ENCODE data around the gene DEFB118.
"Not testable (repeated sequence)": the region's sequence is repeated elsewhere in the genome, so short reads cannot be mapped to it uniquely, and the experiment has no call there.

Gene DEFB118

GRCh38 chr20:31368301-31368700, at the start of gene DEFB118:
TSS of gene DEFB118 (plus strand) at chr20:31368601. CDS start at chr20:31368651, 50 bp downstream.
- no peak for DNase-seq

GRCh38 chr20:31322504-31322903, 45.9 kb upstream of the DEFB118 start:
- DNase-seq, result no peak

GRCh38 chr20:31330893-31331292, 37.5 kb upstream of the DEFB118 start:
- no peak for DNase-seq

GRCh38 chr20:31341470-31341869, 26.9 kb upstream of the DEFB118 start:
- no peak for DNase-seq

DNA sequence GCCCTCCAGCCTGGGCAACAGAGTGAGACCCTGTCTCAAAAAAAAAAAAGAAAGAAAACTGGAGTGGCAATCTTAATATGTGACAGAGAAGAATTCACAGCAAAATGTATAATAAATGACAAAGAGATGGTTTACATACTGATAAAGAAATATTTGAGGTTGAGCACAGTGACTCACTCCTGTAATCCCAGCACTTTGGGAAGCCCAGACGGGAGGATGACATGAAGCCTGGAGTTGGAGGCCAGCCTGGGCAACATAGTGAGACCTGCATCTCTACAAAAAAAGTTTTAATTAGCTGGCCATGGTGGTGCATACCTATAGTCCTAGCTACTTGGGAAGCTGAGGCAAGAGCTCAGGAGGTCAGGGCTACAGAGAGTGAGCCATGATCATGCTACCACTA, 12.4 kb upstream of the DEFB118 start:
- DNase-seq, result no peak

DNA sequence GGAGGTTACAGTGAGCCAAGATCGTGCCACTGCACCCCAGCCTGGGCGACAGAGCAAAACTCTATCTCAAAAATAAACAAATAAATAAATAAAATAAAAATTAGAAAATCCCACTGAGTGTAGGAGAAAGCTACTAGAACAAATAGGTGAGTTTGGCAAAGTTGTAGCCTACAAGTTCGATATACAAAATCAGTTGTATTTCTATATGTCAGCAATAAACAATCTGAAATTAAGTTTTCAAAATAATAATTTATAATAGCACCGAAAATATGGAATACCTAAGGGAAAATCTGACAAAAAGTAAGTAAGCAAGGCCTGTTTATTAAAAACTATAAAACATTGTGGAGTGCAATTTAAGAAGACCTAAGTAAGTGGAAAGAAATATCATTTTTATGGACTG, 5.1 kb upstream of the DEFB118 start:
- no peak for DNase-seq

GRCh38 chr20:31364272-31364671, 4.1 kb upstream of the DEFB118 start:
- DNase-seq, result not testable (repeated sequence)

- no peak for DNase-seq
Observed at GRCh38 chr20:31374346-31374745, 5.9 kb downstream of the DEFB118 start.

DNA sequence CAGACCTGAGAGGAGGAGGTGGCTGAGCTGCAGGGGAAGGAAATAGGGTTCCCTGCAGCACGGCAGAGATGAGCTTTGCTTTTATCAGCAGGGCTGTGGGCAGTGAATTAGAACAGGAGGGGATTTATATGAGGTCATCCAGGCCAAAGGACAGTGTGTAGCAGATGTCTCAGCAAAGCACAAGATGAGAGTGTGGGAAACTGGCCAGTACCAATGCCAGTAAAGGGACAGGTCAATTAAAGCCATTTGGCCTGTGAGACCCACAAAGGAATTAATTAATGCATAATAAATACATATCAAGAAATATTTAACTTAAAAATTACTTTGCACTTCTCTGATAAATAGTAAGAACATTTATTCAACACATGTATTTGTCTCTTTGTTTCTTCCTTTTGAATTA, 22.1 kb downstream of the DEFB118 start, which contains the start of gene DEFB119:
TSS of gene DEFB119 (minus strand) at position 101 of the 400 bp plus-strand sequence. CDS start 107 bp downstream, outside the sequence.
- no peak for DNase-seq

DNA sequence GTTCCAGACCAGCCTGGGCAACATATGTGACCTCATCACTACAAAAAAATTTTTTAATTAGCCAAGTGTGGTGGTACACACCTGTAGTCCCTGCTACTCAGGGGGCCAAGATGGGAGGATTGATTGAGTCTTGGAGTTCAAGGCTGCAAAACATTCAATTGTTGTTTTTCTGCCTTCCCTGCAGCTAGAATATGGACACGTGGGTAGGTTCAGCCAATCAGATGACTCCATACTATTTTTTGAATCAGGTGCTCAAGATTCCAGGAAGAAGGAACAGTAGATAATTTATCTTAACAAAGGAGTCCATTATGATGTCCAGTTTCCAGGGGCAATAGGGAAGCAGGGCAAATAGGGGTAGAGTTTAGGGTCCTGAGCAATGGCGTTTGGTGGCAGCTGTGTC, 24.4 kb downstream of the DEFB118 start:
- no peak for DNase-seq

- DNase-seq, result no peak
Observed at GRCh38 chr20:31394900-31395299, 26.5 kb downstream of the DEFB118 start.

- DNase-seq, result no peak
Observed at GRCh38 chr20:31403886-31404285, 35.5 kb downstream of the DEFB118 start.

DNA sequence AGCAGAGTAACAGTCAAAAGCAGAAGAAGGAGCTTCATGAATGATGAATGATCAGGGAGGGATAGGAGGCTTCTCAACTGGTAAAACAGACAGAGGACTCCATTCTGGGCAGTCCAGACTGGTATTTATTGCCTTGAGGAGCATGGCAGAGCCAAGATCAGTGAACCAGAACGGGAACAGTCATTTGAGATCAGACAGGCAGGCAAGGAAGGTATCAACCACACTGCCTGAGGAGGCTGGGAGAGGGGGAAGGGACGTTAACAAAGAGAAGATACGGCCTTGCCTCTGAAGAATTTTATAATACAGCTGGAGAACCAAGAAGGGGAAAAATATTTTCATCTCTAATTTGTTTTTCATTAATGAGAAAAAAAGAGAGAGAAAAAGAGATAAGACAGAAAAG, 37.7 kb downstream of the DEFB118 start, which contains the start of gene DEFB121:
TSS of gene DEFB121 (minus strand) at position 101 of the 400 bp plus-strand sequence. CDS start at position 38, 63 bp downstream.
- no peak for DNase-seq

DNA sequence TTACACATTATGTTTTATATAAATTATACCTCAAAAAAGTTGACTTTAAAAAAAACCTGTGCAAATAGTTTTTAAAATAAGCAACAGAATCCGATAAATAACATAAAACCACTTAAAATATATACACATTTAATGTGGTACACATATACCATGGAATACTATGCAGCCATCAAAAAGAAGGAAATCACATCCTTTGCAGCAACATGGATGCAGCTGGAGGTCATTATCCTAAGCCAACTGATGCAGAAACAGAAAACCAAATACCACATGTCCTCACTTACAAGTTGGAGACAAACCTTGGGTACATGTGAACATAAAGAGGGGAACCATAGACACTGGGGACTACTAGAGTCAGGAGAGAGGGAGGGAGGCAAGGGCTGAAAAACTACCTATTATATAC, 41.6 kb downstream of the DEFB118 start:
- DNase-seq, result no peak

- no peak for DNase-seq
Observed at GRCh38 chr20:31414381-31414780, 46.0 kb downstream of the DEFB118 start.

DNA sequence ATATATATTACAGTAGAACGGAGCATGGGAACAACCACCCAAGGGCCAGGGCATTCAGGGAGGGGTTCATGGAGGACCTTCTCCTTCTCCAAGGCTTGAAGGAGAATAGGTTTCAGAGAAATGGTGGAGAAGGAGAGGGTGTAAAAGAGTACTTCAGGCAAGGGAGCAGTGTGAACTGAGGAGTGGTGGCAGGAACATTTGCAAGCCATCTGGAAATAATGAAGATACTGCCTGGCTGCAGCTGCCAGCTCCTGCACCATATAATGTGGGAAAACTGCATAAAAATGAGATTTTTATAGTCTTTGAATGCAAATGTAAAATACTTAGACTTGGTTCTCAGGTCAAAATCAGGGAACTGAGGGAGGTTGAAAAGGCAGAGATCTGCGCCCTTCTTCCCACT, 47.3 kb downstream of the DEFB118 start:
- DNase-seq, result no peak

DNA sequence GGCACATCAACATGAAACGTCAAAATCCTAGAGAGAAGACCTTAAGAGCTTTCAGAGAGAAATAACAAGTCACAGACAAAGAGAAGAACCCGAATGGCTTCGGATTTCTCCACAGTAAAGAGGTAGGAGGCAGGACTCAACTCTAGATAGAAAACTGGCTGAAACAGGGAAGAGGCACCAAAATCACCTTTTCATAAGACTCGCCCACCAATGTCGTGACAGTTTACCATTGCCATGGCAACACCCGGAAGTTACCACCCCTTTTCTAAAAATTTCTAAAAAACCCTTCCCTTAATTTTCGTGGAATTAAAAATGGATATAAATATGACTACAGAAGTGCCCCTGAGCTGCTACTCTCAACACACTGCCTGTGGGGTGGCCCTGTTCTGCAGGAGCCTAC, 49.9 kb downstream of the DEFB118 start:
- DNase-seq, result no peak

All from activated T-cell treated with anti-CD3 and anti-CD28 coated beads, Interleukin-2, amount 50 U/mL, for 1 hour (primary cell).